ENCODE data around the gene FREM2. TPM values are rescaled to one million over a fixed set of nuclear protein-coding genes. Genes with fewer than 3 reads are reported as not detected.

FREM2 gene
- total RNA-seq, 4 donors from 2014 or later, result 0.72 to 3.1 (median 1.5) TPM

GRCh38 chr13:38730332-38730731, 43.5 kb downstream of the FREM2 start:
- 84% methylated on average over 4 of the region's 4 CpGs for WGBS
- DNase-seq (ENCODE audit: low spot score in 2 of 2), result no peak
- no peaks in the 10 kb centered on the region for H3K4me1 ChIP-seq
- no peaks in the 10 kb centered on the region for H3K9me3 ChIP-seq
- no peaks in the 10 kb centered on the region for H3K27me3 ChIP-seq
- TF ChIP-seq POLR2AphosphoS5 (IDR thresholded peaks at IDR 0.05) (no peak), CTCF (IDR thresholded peaks at IDR 0.05) (no peak), EP300 (IDR thresholded peaks at IDR 0.05) (no peak), POLR2A (IDR thresholded peaks at IDR 0.05) (no peak)
- H3K4me3 ChIP-seq, result no peak overlapping the region
- no peaks in the 10 kb centered on the region for H3K36me3 ChIP-seq
- H3K27ac ChIP-seq, result no peak overlapping the region

GRCh38 chr13:38733146-38733545, 46.3 kb downstream of the FREM2 start:
- Histone ChIP-seq H3K36me3 (no peaks in the 10 kb centered on the region), H3K27ac (no peak overlapping the region), H3K4me3 (no peak overlapping the region), H3K9me3 (no peaks in the 10 kb centered on the region), H3K4me1 (no peaks in the 10 kb centered on the region), H3K27me3 (no peaks in the 10 kb centered on the region)
- WGBS, result 73% methylated on average over 1 of the region's 1 CpG
- DNase-seq (ENCODE audit: low spot score in 2 of 2), result no peak
- TF ChIP-seq POLR2AphosphoS5 (IDR thresholded peaks at IDR 0.05), result no peak
- TF ChIP-seq CTCF (IDR thresholded peaks at IDR 0.05), result no peak
- no peak for TF ChIP-seq EP300 (IDR thresholded peaks at IDR 0.05)
- no peak for TF ChIP-seq POLR2A (IDR thresholded peaks at IDR 0.05)

- WGBS, result 79% methylated on average over 6 of the region's 6 CpGs
- Histone ChIP-seq H3K4me3 (no peak overlapping the region), H3K9me3 (no peaks in the 10 kb centered on the region), H3K27ac (no peak overlapping the region), H3K4me1 (no peaks in the 10 kb centered on the region), H3K27me3 (no peaks in the 10 kb centered on the region), H3K36me3 (no peaks in the 10 kb centered on the region)
- DNase-seq (ENCODE audit: low spot score in 2 of 2), result no peak
- TF ChIP-seq POLR2AphosphoS5 (IDR thresholded peaks at IDR 0.05) (no peak), POLR2A (IDR thresholded peaks at IDR 0.05) (no peak), EP300 (IDR thresholded peaks at IDR 0.05) (no peak), CTCF (IDR thresholded peaks at IDR 0.05) (no peak)
Measured at GRCh38 chr13:38735665-38736440, 49.0 kb downstream of the FREM2 start.

- Histone ChIP-seq H3K4me3 (no peak overlapping the region), H3K27me3 (no peaks in the 10 kb centered on the region), H3K36me3 (no peaks in the 10 kb centered on the region), H3K9me3 (no peaks in the 10 kb centered on the region), H3K4me1 (peaks cover 3% of the 10 kb centered on the region), H3K27ac (no peak overlapping the region)
- no peak for TF ChIP-seq POLR2AphosphoS5 (IDR thresholded peaks at IDR 0.05)
- no peak for TF ChIP-seq CTCF (IDR thresholded peaks at IDR 0.05)
- no peak for TF ChIP-seq EP300 (IDR thresholded peaks at IDR 0.05)
- no peak for TF ChIP-seq POLR2A (IDR thresholded peaks at IDR 0.05)
- no peak for DNase-seq (ENCODE audit: low spot score in 2 of 2)
- WGBS, result 45% methylated on average over 4 of the region's 4 CpGs
Measured at GRCh38 chr13:38743466-38743865, 56.6 kb downstream of the FREM2 start.

- Histone ChIP-seq H3K36me3 (no peaks in the 10 kb centered on the region), H3K4me3 (no peak overlapping the region), H3K4me1 (no peaks in the 10 kb centered on the region), H3K27me3 (peaks cover 3% of the 10 kb centered on the region), H3K27ac (no peak overlapping the region), H3K9me3 (no peaks in the 10 kb centered on the region)
- no peak for DNase-seq (ENCODE audit: low spot score in 2 of 2)
- WGBS, result 21% methylated on average over 5 of the region's 5 CpGs
- no peak for TF ChIP-seq CTCF (IDR thresholded peaks at IDR 0.05)
- no peak for TF ChIP-seq EP300 (IDR thresholded peaks at IDR 0.05)
- TF ChIP-seq POLR2AphosphoS5 (IDR thresholded peaks at IDR 0.05), result no peak
- TF ChIP-seq POLR2A (IDR thresholded peaks at IDR 0.05), result no peak
Measured at GRCh38 chr13:38752686-38753085, 65.8 kb downstream of the FREM2 start.

All from suprapubic skin (tissue), 4 donors.